AG04449 (cell line): Measurements from ENCODE around the gene ACYP1.

Experiments used
- CTCF ChIA-PET: fragments of 350-600 bp; formaldehyde crosslinking; extraction: SDS; loops from one replicate; lab custom pipeline; 2021; ENCODE audit warnings: antibody characterized with exemption; lab: Yijun Ruan, JAX
- POLR2A ChIA-PET: fragments of 400-600, 350-600 bp; formaldehyde crosslinking; extraction: SDS; loops from one replicate; lab custom pipeline; 2020; ENCODE audit warnings: antibody characterized with exemption, inconsistent platforms; lab: Yijun Ruan, JAX
- DNase-seq: peaks from one replicate; pipeline ENCODE4 v3.0.0-alpha.2; 2010; ENCODE audit warnings: low read depth, low spot score
- H3K4me3 ChIP-seq: 2 replicates; pipeline ENCODE4 v1.5.1; 2011; ENCODE audit warnings: low read depth, mild to moderate bottlenecking, control low read depth, low read length
- CTCF ChIP-seq: IDR thresholded peaks from one replicate; pipeline ENCODE4 v1.5.1; 2011; ENCODE audit warnings: mild to moderate bottlenecking, moderate library complexity, low read length, control low read depth, inconsistent platforms; ENCODE audit not compliant: insufficient read depth; ENCODE audit errors: missing control alignments

Gene ACYP1

GRCh38 chr14:75063491-75064204 is at the start of gene ACYP1:
TSS of gene ACYP1 (minus strand) at chr14:75064024. CDS start at chr14:75063553, 471 bp downstream.
- peak within 1 kb of the TSS; percentile 68 for H3K4me3 ChIP-seq
- DNase-seq, result no peak
- ChIA-PET CTCF (interaction anchor here (1.0 to 4.4 kb wide), 8 partner anchors 10 to 203 kb away, joined by 3 to 21 read pairs (median 4); partner anchors contain the start of gene MLH3), POLR2A (interaction anchor here (0.8 kb wide), 2 partner anchors 11 kb away, joined by 3 read pairs; no protein-coding TSS in a partner anchor)
- no peak for TF ChIP-seq CTCF

DNA sequence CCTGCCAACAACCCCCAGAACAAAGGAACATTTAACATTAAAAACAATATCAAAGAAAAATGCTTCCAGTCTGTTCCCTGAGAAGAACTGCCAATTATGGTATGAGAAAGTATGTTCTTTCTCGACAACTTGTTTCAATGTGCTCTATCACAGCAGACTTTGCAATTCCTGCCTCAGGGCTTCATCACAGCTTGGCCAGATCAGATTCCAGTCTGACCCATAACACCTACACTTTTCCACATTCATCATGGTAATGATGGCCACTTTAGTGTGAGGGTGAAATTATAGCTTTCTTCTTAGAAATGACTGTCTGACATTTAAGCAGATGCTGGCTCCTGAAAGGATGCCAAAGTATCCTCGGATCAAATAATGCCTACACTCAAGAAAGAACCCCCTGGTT is 46.1 kb upstream of the ACYP1 start:
- no peak for DNase-seq
- no peak overlapping the region for H3K4me3 ChIP-seq
- CTCF ChIA-PET, result interaction anchor here (1.0 to 3.0 kb wide), 4 partner anchors 14 to 205 kb away, joined by 3 to 11 read pairs (median 6); no protein-coding TSS in a partner anchor
- TF ChIP-seq CTCF, result no peak
- POLR2A ChIA-PET, result no interaction called here

DNA sequence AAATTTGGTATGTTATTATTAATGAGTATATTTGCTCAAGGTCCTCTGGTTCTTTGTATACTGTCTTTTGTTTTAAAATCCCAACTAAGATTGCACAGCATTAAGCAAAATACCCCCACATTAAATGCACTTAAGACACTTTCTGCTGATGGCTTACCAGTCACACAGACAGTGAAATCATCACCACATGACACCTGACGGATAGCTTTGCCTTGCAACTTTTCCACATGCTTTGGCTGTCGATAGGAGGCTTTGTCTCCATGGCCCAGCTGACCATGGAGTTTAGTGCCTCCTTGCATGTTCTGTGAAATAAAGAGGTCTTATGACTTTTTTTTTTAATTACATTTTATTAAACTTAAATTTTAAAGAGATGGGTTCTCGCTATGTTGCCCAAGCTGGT is 43.4 kb upstream of the ACYP1 start:
- no peak overlapping the region for H3K4me3 ChIP-seq
- ChIA-PET CTCF (interaction anchor here (6.3 kb wide), 1 partner anchor 18 kb away, joined by 44 read pairs; no protein-coding TSS in a partner anchor), POLR2A (interaction anchor here (0.7 kb wide), 1 partner anchor 91 kb away, joined by 4 read pairs; no protein-coding TSS in a partner anchor)
- no peak for DNase-seq
- TF ChIP-seq CTCF, result no peak

- ChIA-PET CTCF (interaction anchor here (1.2 to 4.9 kb wide), 2 partner anchors 12 to 196 kb away, joined by 4 to 50 read pairs; no protein-coding TSS in a partner anchor), POLR2A (interaction anchor here (0.5 kb wide), 1 partner anchor 180 kb away, joined by 3 read pairs; no protein-coding TSS in a partner anchor)
- no peak for TF ChIP-seq CTCF
- no peak overlapping the region for H3K4me3 ChIP-seq
- no peak for DNase-seq
Observed at GRCh38 chr14:75101491-75101890, 37.7 kb upstream of the ACYP1 start.

DNA sequence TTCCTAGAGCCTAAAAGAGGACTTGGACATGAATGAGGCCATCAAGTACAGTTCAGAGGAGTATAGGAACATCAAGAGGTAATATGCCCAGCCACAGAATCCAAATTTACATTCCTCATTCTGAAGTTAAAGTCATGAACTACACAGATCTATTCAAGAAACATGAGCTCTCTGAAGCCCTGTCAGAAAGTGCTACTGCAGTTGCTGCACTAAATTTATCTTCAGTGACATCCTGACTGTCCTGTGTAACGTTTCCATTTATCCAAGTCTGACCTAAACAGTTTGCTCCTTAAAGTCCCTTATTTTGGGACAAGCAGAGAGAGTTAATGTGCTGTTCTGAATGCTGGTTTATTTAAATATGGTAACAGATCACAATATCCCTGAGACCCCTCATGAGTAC is 34.9 kb upstream of the ACYP1 start:
- POLR2A ChIA-PET, result no interaction called here
- no peak for DNase-seq
- CTCF ChIA-PET, result interaction anchor here (1.2 to 4.9 kb wide), 2 partner anchors 9 to 197 kb away, joined by 4 to 50 read pairs; no protein-coding TSS in a partner anchor
- no peak overlapping the region for H3K4me3 ChIP-seq
- TF ChIP-seq CTCF, result no peak

- TF ChIP-seq CTCF, result no peak
- DNase-seq, result no peak
- POLR2A ChIA-PET, result no interaction called here
- CTCF ChIA-PET, result interaction anchor here (1.2 to 4.9 kb wide), 2 partner anchors 9 to 197 kb away, joined by 4 to 50 read pairs; no protein-coding TSS in a partner anchor
- no peak overlapping the region for H3K4me3 ChIP-seq
Observed at GRCh38 chr14:75098212-75098611, 34.4 kb upstream of the ACYP1 start.
